Activated naive CD4-positive, alpha-beta T cell treated with Interleukin-2 at 50 U/mL for 16 hours (primary cell): ENCODE measurements around the gene DENND2D.

ENCODE experiments used
- DNase-seq: peaks from one replicate; pipeline ENCODE4 v3.0.0-alpha.2; 2020

Gene DENND2D

DNA sequence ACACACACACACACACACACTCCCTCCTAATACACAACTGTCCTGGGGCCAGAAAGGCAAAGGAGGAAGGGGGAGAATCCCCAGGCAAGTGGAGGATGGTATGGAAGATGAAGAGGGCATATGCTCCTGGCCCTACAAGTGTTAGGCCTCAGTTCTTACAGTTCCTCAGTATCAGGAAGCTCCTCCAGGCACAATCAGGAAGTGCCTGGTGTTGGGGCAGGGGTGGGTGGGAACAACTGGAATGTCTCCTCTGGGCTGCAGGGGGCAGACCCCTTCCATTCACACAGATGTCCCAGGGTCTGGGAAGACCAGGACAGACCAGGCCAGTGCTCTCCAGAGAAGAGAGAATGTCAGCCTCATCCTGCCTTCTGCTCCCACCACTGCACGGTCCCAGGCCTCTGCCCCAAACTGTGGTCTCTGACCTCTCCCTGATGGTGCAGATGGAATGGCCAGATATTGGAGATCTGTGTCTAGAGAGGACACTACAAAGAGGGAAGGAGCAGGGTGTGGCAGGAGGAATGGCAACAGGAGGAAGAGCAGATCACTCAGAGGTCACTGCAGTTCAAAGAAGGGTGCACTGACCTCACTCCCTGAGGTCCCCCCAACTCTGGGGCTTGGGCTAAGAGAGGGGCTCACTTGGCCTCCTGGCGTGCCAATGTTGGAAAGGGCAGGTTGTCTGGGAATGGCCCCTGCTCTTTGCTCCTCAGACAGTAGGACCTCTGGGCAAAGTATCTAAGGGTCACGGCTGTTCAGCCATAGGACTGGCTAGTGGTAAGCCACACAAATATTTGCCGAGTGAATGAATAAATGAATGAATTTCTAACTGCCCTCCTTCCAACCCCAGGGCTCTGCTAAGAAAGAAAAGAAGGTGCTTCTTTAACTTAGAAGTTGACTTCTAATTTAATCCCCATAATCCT lies 2.5 kb upstream of the DENND2D start:
- no peak for DNase-seq

GRCh38 chr1:111202366-111202706 lies 1.9 kb upstream of the DENND2D start:
- no peak for DNase-seq

- no peak for DNase-seq
Measured at GRCh38 chr1:111201275-111202090, 1.0 kb upstream of the DENND2D start.

DNA sequence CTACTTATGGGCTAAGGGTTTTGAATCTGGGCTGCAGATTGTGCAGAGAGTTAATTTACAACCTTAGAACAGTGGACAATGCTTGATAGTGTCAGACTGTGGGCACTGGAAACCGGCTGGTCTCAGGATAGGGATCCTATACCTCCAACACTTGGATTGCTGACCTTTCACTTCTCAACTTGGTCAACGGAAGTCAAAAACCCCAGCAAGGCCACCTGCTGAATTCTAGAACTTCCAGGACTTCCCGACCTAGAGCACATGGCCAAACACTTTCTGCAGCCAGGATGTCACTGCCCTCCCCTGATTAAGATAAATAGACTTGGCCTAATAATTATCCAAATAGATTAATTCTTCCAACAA lies 336 bp upstream of the DENND2D start:
- no peak for DNase-seq

DNA sequence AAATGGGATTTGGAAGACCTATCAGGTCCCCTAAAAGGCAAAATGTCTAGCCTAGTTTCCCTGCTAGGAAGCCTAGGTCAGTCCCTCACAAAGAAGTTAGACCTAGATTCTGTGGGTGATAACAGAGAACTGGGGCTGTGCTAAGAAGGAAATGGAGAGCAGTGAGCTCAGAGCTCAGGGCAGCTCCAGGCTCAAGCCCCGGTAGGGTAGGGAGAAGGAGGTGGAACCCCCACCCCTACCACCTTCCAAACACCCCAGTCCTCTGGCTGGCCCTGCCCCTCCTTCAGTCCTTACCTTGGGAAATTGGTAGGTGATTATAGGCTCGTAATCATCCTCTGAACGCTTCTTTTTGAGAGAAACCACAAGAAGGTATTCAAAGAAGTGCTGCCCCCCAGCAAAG lies 1.1 kb downstream of the DENND2D start:
- no peak for DNase-seq

- no peak for DNase-seq
Measured at GRCh38 chr1:111198836-111199235, 1.6 kb downstream of the DENND2D start.

DNA sequence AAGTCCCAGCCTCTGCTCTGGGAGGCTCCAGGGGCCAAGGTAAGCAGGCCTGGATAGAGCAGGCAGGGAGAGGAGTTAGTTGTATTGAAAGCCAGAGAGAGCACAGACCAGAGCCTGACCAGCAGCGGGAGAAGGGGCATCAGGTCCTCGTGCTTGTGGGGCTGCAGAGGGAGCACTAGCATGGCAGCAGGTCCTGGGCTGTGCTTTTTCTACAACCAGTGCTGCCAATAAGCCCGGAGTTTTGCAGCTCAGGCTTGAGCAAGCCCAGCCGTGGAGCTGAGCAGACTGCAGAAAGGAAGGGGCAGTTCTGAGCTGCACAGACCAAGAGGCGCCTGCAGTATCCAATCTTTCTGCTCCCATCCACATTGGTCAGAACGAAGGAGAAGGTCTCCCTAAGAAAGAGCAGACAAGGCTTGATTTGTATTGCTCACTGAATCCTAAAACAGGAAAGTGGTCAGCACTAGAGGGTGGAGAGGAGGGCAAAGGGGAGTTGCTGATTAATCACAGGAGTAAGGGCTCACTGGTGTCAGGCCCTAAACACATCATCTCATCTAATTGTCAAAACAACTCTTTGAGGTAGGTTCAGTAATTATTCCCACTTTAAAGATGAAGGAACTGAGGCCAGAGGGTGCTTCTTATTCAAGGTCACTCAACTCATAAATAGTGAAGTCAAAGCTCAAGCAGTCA lies 2.7 kb downstream of the DENND2D start:
- peak; percentile 73 for DNase-seq

DNA sequence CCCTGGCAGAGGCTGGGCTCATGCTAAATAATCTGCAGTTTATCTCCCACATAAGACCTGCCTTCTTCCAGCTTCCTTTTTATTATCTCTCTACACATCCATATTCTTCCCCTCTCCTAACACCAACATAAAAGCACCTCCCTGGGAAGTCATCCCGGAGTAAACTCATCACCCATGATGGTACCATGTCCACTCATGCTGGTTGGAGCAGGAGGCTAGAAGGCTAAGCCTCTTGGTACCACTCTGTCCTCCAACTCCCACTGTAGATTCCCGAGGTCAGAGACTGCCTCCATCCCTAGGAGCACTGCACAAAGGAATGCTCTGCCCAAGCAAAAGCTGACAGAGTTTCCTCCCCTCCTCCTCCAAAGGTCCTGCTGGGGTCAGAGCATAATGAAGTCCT lies 4.2 kb downstream of the DENND2D start:
- DNase-seq = no peak

DNA sequence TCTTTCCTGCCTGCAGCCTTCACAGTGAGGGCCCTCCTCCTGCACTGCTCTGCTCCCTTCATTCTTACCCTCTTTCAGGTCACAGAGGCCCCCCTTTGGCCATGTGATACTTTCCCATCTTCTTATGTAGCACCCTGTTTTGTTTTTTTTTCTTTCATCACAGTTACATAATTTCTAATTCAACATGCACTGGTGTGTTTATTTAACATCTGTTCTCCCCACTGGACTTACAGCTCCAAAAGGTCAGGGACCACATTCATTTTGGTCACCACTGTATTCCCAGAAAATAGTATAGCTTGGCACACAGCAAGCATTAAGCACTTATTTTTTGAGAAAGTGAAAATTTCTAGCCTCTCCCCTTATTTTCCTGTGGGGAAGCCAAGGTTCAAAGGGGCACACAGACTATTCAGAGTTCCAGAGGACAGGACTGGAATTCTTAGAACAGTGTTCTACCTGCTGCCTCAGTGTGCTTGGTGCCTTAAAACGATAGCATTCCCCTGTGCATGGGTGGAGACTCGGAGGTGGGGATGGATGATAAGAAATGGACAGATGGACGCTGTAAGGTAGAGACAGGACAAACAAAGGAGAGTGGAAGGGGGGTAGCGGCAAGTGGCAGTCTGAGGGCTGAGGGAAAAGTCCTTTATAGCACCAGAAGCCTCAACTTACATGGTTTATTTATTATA lies 5.3 kb downstream of the DENND2D start:
- DNase-seq = no peak

DNA sequence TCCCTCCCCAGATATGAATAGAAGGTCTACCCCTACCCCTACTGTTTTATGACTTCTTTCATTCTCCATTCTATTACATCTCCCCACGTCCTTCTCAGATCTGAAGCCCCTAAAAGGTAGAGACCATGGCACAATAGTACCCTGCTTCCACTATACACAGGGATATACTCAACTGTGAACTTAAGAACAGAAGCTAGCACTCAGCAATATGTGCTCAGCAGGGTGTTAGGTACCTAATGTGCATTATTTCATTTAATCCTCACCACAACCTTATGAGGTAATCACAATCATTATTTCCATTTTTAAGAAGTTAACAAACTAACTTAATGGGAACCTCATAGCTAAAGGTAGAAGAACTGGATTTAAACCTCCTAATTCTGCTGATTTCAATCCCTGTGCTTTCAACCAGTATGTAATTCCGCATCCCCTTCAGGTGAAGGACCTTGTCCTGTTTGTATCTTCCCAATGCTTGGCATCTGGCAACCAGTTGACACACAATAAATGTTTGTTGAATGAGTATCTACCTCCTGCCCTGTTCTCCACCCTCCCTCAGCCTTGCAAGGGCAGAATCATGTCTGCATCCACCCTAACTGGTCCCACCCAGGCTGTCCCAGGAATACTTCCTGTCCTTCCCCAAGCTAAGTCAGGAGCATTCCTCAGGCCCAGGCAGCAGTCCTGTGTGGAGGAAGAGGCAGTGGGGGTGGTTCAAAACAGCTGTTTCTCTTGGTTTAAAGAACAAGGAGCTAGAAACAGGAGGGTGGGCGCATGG lies 6.5 kb downstream of the DENND2D start:
- DNase-seq = no peak

GRCh38 chr1:111192658-111193519 lies 7.6 kb downstream of the DENND2D start:
- DNase-seq = no peak

DNA sequence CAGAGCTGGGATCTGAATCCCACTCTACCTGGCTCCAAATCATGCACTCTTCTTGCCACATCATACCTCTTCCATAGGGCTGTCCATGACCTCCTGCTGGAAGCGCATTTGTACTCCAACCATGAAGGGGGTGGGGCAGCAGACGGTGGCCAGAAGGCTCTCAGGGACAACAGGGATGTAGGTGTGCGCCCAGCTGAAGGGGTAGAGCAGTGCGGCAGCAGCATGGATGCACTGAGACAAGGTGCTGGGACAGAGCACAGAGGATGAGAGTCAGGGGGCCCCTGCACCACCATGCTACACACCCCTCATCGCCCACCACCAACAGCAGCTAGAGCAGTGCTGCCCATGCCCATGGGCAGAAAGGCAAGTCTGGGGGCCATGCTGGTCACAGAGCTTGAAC lies 8.4 kb downstream of the DENND2D start:
- no peak for DNase-seq

- DNase-seq = no peak
Measured at GRCh38 chr1:111191496-111191895, 8.9 kb downstream of the DENND2D start.

DNA sequence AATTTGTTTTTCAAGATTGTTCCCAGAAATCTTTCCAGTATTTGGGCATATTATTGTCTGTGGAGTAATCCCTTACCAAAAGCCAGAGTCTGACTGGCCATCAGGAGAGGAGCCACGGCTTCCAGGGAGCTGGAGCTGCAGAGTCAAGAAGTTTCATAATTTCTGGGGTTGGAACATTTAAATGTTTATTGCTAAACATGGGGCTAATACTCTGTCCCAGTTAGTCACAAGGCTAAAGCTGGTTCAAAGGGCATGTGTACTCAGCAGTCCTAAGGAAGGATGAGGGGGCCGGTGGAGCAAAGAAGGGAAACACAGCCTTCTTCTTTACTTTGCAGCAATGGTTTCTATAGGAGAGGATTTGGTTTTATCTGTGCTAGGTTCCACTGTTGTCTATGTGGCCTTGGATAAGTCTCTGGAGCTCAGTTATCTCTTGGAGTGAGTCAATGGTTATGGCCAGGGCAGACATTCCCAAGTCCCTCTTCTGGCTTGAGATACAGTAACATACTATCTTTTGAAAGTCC lies 9.5 kb downstream of the DENND2D start:
- no peak for DNase-seq

- no peak for DNase-seq
Measured at GRCh38 chr1:111184663-111185062, 15.8 kb downstream of the DENND2D start.

GRCh38 chr1:111183308-111184069 lies 17.0 kb downstream of the DENND2D start:
- no peak for DNase-seq

- no peak for DNase-seq
Measured at GRCh38 chr1:111182052-111182451, 18.4 kb downstream of the DENND2D start.

DNA sequence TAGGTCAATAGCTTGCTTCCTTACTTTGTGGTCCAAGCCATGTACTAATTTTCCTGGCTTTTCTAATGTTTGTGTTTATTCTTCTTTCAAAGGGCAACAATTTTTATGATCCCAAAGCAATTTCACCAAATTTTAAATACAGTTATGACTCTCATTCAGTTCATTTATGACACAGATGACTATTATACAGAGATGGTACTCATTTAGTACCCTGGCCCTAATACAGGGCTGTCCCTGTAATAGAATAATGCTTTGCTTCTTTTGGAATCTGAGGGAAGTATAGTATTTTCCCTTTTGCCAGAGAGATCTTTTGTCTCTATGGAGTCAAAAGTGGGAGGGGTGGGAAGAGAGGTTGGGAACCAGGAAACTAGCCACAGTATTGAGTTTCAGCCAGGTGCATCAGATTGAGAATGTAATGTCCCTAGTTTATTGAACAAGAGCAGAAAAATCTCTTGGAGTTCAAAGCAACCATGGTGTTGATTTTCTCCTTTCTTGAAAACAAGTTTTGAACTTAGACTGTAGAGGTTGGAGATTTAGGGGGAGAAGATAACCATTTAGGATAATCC lies 20.4 kb downstream of the DENND2D start:
- no peak for DNase-seq

- no peak for DNase-seq
Measured at GRCh38 chr1:111176678-111177077, 23.8 kb downstream of the DENND2D start.

DNA sequence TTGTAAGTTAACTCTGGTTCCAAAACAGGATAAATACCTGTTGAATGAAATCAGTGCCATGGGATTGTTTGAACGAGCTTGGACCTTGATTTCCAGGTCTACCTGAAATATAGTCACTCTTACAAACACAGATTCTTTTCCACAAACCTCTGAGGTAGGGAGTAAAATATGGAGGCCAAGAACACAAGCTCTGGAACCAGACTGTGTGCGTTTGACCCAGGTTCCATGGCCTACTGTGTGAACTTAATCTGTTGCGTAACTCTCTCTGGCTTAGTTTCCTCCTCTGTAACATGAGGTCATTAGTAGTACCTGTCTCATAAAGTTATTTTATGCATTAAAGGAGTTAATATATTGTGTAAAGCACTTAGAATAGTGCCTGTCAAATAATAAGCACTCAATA lies 25.1 kb downstream of the DENND2D start:
- DNase-seq = no peak
